HG03139 (cell line): ENCODE measurements around the gene ZNF841.
"Not testable (repeated sequence)": the region's sequence is repeated elsewhere in the genome, so short reads cannot be mapped to it uniquely, and the experiment has no call there.

Source experiments
- ATAC-seq: cut with Tn5 transposase; IDR thresholded peaks from one replicate; pipeline ENCODE4 v1.9.1; 2021; ENCODE audit not compliant: unreplicated experiment

Gene ZNF841

GRCh38 chr19:52069653-52070052 is 25.9 kb downstream of the ZNF841 start:
- no peak for ATAC-seq

- no peak for ATAC-seq
These were observed 29.2 kb downstream of the ZNF841 start for GRCh38 chr19:52066258-52066863.

DNA sequence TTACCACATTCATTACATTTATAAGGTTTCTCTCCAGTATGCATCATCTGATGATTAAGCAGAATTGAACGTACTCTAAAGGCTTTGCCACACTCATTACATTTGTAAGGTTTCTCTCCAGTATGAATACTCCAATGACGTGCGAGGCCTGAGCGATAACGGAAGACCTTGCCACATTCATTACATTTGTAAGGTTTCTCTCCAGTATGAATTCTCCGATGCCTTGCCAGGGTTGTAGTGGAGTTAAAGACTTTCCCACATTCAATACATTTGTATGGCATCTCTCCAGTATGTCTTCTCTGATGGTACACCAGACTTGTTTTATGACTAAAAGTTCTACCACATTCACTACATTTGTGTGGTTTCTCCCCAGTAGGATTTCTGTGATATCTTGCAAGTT is 30.2 kb downstream of the ZNF841 start:
- no peak for ATAC-seq

- ATAC-seq = not testable (repeated sequence)
These were observed 39.1 kb downstream of the ZNF841 start for GRCh38 chr19:52056480-52056879.

GRCh38 chr19:52051736-52052135 is 43.8 kb downstream of the ZNF841 start:
- not testable (repeated sequence) for ATAC-seq

- ATAC-seq = peak; percentile 77
These were observed 46.7 kb downstream of the ZNF841 start, which contains the start of gene ZNF432 for GRCh38 chr19:52048555-52049501. ZNF432 (minus strand) TSS chr19:52048838; CDS start chr19:52046868, 1,970 bp downstream.

GRCh38 chr19:52039169-52039568 is 56.4 kb downstream of the ZNF841 start:
- ATAC-seq = no peak

DNA sequence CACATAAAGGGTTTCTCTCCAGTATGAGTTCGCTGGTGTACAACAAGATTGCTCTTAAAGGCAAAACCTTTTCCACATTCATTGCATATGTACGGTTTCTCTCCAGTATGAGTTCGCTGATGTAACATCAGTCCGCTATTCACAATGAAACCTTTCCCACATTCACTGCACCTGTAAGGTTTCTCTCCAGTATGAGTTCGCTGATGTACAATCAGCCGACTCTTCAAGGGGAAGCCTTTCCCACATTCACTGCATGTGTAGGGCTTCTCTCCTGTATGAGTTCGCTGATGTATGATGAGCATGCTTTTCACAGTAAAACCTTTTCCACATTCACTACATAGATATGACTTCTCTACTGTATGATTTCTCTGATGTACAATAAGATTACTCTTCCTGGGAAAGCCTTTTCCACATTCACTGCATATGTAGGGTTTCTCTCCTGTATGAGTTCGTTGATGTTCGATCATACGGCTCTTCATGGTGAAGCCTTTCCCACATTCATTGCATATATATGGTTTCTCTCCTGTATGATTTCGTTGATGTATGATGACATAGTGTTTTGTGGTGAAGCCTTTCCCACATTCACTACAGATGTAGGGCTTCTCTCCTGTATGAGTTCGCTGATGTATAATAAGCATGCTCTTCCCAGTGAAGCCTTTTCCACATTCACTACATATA is 61.4 kb downstream of the ZNF841 start:
- no peak for ATAC-seq

GRCh38 chr19:52028780-52029123 is 66.8 kb downstream of the ZNF841 start:
- peak; percentile 19 for ATAC-seq

GRCh38 chr19:52028027-52028779 is 67.4 kb downstream of the ZNF841 start, which contains the start of gene ZNF614:
ZNF614 (minus strand) TSS chr19:52028379; CDS start chr19:52025745, 2,634 bp downstream.
- peak; percentile 80 for ATAC-seq

DNA sequence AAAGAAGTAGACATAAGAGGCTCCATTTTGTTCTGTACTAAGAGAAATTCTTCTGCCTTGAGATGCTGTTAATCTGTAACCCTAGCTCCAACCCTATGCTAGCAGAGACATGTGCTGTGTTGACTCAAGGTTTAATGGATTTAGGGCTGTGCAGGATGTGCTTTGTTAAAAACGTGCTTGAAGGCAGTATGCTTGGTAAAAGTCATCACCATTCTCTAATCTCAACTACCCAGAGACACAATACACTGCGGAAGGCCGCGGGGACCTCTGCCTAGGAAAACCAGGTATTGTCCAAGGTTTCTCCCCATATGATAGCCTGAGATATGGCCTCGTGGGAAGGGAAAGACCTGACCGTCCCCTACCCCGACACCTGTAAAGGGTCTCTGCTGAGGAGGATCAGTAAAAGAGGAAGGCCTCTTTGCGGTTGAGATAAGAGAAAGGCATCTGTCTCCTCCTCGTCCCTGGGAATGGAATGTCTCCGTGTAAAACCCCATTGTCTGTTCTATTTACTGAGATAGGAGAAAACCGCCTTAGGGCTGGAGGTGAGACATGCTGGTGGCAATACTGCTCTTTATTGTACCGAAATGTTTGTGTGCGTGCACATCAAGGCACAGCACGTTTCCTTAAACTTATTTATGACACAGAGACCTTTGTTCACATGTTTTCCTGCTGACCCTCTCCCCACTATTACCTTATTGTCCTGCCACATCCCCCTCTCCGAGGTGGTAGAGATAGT is 69.1 kb downstream of the ZNF841 start:
- ATAC-seq = not testable (repeated sequence)

GRCh38 chr19:52024478-52024877 is 71.1 kb downstream of the ZNF841 start:
- not testable (repeated sequence) for ATAC-seq

DNA sequence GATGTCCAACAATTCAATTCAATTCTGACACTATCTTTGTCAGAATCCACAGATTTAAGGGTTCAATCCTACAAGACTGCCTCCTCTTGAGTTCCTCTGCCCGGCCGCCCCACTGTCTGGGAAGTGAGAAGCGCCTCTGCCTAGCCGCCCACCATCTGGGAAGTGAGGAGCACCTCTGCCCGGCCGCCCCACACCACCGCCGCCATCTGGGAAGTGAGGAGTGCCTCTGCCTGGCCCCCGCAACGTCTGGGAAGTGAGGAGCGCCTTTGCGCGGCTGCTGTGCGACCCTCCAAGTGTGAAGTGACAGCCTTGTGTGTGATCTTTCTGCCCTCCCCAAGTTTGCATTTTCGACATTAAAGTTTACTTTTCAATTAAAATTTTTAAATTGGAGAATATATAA is 73.4 kb downstream of the ZNF841 start:
- no peak for ATAC-seq

DNA sequence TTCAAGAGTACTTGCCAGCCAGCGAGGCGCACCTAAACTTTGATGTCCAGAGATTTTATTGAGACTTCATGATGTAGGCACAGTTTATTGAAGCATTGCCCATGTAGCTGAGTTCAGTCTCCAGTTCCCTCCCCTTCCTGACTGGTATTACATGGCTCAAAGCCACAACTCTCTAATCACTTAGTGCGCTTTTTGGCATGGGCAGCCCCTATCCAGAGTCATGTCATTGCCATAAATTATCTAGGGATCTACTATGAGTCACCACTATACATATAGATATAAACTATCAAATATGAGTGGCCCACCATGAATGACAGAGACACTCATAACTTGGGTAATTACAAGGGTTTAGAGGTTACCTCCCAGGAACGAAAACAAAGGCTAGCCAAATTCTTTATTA is 75.1 kb downstream of the ZNF841 start:
- no peak for ATAC-seq
